ENCODE measurements around the gene HP. TPM values are rescaled to one million over a fixed set of nuclear protein-coding genes. Genes with fewer than 3 reads are reported as not detected.
A peak's percentile ranks its signal among the peaks of the same experiment; 100 is the strongest.
"Not testable (repeated sequence)": the region's sequence is repeated elsewhere in the genome, so short reads cannot be mapped to it uniquely, and the experiment has no call there.

Gene HP
- total RNA-seq, 4 donors from 2014 or later: 1.1 to 6.1 (median 1.3) TPM; not detected in 1

DNA sequence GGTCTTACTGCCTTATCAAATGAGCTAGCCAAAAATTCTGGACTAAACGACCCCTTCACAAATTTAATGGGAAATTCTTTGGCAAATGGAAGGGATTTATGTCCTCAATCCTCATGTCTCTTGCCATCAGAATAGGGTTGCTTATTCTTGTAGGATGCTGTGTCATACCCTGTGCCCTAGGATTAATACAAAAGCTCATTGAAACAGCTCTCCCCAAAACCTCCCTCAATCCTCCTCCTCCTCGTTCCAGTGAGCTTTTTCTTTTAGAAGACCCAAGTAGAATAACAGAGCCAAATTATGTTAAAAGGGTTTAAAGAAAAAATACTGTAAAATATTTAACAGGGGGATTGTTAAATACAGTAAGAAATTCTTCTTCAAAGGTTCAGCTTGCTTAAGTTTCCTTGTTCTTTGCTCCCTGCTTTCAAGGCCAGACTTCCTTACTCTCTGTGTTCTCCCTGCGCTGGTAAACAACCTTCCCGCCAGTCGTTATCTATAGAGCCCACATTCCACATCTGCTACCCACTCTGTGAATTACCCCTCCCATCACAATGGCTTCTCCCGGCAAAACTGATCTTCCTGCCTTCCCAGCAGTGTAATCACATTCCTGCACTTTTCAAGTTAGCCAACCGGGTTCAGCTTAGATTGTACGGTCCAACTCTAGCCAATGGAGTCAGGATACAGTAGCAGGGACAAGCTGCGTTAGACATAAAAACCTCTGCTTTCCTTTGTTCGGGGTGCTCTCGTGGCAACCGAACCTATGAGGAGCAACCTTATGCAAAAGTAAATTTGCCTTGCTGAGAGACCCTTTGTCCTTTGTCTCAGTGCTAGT is 18.4 kb downstream of the HP start:
- Histone ChIP-seq H3K9me3 (no peaks in the 10 kb centered on the region), H3K4me3 (no peak overlapping the region), H3K27me3 (no peaks in the 10 kb centered on the region), H3K27ac (replicated peaks in 1 of 4) (peak overlapping the region; percentile 0 to 60 (median 9)), H3K36me3 (peaks cover 0 to 6% (median 1%) of the 10 kb centered on the region in 4 donors), H3K4me1 (peaks cover 0 to 12% (median 10%) of the 10 kb centered on the region in 4 donors)
- 60% methylated on average over 12 of the region's 12 CpGs for WGBS
- no peak for DNase-seq (ENCODE audit: extremely low spot score)
- intact Hi-C loops (cut with DNase I): no loop called here
- TF ChIP-seq, protein P1, sequence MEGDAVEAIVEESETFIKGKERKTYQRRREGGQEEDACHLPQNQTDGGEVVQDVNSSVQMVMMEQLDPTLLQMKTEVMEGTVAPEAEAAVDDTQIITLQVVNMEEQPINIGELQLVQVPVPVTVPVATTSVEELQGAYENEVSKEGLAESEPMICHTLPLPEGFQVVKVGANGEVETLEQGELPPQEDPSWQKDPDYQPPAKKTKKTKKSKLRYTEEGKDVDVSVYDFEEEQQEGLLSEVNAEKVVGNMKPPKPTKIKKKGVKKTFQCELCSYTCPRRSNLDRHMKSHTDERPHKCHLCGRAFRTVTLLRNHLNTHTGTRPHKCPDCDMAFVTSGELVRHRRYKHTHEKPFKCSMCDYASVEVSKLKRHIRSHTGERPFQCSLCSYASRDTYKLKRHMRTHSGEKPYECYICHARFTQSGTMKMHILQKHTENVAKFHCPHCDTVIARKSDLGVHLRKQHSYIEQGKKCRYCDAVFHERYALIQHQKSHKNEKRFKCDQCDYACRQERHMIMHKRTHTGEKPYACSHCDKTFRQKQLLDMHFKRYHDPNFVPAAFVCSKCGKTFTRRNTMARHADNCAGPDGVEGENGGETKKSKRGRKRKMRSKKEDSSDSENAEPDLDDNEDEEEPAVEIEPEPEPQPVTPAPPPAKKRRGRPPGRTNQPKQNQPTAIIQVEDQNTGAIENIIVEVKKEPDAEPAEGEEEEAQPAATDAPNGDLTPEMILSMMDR (IDR thresholded peaks at IDR 0.05): no peak

DNA sequence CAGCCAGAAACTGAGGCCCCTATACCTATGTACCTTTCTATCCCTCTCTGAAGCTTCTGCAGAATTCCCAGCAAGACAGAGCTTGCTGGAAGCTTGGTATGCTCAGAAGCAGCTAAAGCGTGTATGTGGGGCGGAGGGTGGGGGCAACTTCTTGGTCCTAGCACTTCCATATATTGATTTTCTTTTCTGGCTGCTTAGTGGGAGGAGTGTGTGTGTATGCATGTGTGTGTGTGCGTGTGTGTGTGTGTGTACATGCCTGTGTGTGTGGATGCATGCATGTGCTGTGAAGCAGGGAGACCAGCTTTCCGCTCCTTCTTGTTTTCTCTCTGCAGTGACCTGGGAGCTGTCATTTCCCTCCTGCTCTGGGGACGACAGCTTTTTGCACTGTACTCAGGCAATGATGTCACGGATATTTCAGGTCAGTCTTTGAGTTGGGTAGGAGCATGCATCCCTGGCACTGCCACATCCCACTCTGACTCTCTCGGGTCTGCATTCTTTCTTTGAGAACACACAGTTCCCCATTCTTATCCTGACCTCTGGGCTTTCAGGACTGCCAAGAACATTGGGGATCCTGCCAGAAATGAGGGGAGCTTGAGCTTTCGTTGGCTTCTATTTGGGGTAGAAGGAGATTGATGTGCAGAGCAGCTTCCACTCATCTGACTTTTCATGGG is 19.4 kb downstream of the HP start:
- Histone ChIP-seq H3K4me1 (peaks cover 0 to 12% (median 10%) of the 10 kb centered on the region in 4 donors), H3K9me3 (no peaks in the 10 kb centered on the region), H3K4me3 (no peak overlapping the region), H3K27me3 (no peaks in the 10 kb centered on the region), H3K36me3 (peaks cover 0 to 10% (median 3%) of the 10 kb centered on the region in 4 donors), H3K27ac (replicated peaks in 1 of 4) (peak overlapping the region in 2 of 4 donors; percentile 1 to 60)
- 64% methylated on average over 8 of the region's 8 CpGs for WGBS
- no peak for DNase-seq (ENCODE audit: extremely low spot score)
- intact Hi-C loops (cut with DNase I): no loop called here
- TF ChIP-seq POLR2A (IDR thresholded peaks at IDR 0.05; ENCODE audit: low read depth) (no peak), EP300 (IDR thresholded peaks at IDR 0.05) (no peak), POLR2AphosphoS5 (IDR thresholded peaks at IDR 0.05) (peak in 1 of 2 donors; percentile 24)
- TF ChIP-seq, protein P1 (IDR thresholded peaks at IDR 0.05): no peak

DNA sequence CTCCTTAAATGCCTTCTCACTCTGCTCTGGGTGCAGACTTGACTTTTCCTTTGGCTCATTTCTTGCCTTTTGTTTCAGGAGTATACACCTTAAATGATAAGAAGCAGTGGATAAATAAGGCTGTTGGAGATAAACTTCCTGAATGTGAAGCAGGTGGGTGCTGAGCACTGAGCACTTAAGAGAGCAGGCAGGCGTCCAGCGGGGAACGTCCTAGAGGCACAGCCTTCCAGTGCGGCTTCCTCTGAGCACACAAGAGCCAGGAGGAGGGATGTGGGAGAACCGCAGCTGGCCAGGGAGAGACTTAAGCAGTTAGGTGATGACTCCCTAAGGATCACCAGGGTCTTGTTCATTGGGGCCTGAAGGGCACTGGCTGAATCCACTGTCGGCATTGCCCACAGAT is 20.8 kb downstream of the HP start:
- intact Hi-C loops (cut with DNase I); H3K27me3 ChIP-seq; DNase-seq (ENCODE audit: extremely low spot score); H3K9me3 ChIP-seq; H3K27ac ChIP-seq (replicated peaks in 1 of 4); H3K4me3 ChIP-seq: not testable (repeated sequence)
- H3K36me3 ChIP-seq: peaks cover 0 to 10% (median 3%) of the 10 kb centered on the region in 4 donors
- peaks cover 0 to 12% (median 10%) of the 10 kb centered on the region in 4 donors for H3K4me1 ChIP-seq
- 100% methylated on average over 1 of the region's 6 CpGs for WGBS

DNA sequence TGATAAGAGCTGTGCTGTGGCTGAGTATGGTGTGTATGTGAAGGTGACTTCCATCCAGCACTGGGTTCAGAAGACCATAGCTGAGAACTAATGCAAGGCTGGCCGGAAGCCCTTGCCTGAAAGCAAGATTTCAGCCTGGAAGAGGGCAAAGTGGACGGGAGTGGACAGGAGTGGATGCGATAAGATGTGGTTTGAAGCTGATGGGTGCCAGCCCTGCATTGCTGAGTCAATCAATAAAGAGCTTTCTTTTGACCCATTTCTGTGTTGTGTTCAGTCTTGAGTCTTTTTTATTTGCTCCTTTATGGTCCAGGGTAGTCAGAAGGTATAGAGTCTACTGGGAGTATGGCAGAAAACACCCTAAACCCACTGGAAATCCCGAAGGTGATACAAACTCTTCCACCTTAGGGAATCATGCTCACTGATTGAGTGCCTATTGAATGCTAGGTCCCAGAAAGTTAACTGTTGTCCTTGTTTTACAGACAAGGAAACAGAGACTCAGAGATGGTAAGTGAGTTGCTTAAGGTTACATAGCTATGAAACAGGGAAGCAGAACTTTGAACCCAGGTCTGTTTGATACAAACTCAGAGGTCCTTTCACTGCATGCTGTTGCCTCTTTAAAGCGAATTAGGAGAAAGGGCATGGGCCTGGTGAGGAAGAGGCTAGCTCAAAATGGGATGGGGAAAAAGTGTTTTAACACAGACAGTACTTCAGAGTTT is 22.8 kb downstream of the HP start:
- H3K27me3 ChIP-seq; H3K27ac ChIP-seq (replicated peaks in 1 of 4); intact Hi-C loops (cut with DNase I); DNase-seq (ENCODE audit: extremely low spot score); H3K4me3 ChIP-seq; H3K9me3 ChIP-seq: not testable (repeated sequence)
- Histone ChIP-seq H3K4me1 (peaks cover 0 to 12% (median 7%) of the 10 kb centered on the region in 4 donors), H3K36me3 (peaks cover 0 to 10% (median 3%) of the 10 kb centered on the region in 4 donors)
- WGBS: 88% methylated on average over 3 of the region's 5 CpGs

DNA sequence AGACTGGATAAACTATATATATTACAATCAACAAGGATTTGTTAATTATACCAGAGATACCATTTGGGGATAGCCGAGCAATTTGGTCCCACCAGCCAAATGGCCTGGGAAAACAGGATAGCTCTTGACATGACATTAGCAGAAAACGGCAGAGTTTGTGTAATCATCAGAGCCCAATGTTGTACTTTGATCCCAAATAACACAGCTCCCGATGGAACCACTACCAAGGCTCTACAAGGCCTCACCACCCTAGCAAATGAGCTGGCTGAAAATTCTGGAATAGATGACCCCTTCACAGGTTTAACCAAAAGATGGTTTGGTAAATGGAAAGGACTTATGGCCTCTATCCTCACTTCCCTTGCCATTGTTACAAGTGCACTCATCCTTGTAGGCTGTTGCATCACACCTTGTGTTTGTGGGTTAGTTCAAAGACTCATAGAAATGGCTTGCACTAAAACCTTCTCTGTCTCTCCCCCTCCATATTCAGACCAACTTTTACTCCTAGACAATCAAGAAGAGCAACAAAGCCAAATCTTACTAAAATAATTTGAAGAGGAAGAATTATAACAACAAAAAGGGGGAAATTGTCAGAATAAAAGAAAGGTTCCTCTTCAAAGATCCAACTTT is 29.6 kb downstream of the HP start:
- Histone ChIP-seq H3K27ac (replicated peaks in 1 of 4) (no peak overlapping the region), H3K4me1 (no peaks in the 10 kb centered on the region), H3K27me3 (no peaks in the 10 kb centered on the region), H3K4me3 (no peak overlapping the region), H3K9me3 (peaks cover 0 to 7% (median 4%) of the 10 kb centered on the region in 4 donors), H3K36me3 (peaks cover 20 to 50% (median 47%) of the 10 kb centered on the region in 4 donors)
- intact Hi-C loops (cut with DNase I): no loop called here
- TF ChIP-seq POLR2A (IDR thresholded peaks at IDR 0.05; ENCODE audit: low read depth): no peak
- TF ChIP-seq, protein P1 (IDR thresholded peaks at IDR 0.05): no peak
- TF ChIP-seq EP300 (IDR thresholded peaks at IDR 0.05): no peak
- TF ChIP-seq POLR2AphosphoS5 (IDR thresholded peaks at IDR 0.05): no peak
- 56% methylated on average over 3 of the region's 3 CpGs for WGBS
- no peak for DNase-seq (ENCODE audit: extremely low spot score)

All from esophagus muscularis mucosa (tissue), 4 donors.